Stimulated activated naive CD8-positive, alpha-beta T cell treated with anti-CD3 and anti-CD28 coated beads, Interleukin-15, Interleukin-2, amounts not matched to agents 100 U/mL and 50 U/mL, for 24 hours (primary cell): Measurements from ENCODE around the gene MGAT1.

Source experiments
- ATAC-seq: fragments of 150-1000 bp; cut with Tn5 transposase; one replicate; pipeline ENCODE4 v1.10.0; 2021
- DNase-seq: peaks from one replicate; pipeline ENCODE4 v3.0.0; 2021

The MGAT1 gene

DNA sequence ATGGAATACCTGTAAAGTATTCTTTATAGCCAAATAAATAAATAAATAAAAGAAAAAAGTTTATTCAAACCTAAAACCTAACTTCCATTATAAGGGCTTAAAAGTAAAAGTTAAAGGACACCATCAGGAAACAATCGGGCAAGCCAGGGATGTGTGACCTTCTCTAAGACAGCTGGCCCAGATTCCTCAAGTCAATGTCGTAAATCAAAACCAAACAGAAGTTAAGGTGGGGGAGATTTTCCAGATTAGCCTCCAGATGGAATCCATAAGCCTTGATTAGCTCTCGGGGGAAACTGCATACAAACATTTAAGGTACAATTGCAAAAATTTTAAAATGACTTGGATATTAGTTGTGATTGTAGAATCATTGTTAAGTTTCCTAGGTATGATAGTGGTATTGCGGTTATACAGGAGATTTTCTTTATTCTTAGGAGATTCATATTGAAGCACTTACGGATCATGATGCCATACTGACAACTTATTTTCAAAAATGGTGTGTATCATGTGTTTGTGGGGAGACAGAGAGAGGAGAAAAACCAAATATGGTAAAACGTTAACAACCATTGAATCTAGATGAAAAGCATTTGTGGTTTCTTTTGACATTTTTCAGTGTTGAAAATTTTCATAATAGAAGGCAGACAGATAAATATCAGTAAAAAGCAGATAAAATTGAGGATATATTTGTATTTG lies 21.5 kb upstream of the MGAT1 start:
- DNase-seq (no peak), ATAC-seq (no peak)

DNA sequence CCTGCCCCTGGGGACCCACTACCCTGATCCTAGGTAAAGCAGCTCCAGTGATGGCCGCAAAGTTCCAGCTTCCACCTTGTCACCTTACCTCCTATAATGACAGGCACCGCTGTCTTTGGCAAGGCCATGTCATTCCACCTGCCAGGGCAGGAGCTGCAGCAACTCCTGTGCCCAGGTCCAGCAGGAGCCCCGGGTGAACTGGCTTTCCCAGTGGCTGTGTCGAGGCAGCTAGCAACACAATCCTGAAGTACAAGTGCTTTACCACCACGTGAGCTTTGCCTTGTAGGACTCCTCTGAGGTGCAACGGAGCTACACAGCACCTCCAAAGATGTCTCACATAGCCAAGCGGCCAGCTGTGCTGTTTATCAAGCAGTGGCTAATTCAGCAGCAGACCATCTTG lies 20.7 kb upstream of the MGAT1 start:
- DNase-seq (no peak), ATAC-seq (no peak)

DNA sequence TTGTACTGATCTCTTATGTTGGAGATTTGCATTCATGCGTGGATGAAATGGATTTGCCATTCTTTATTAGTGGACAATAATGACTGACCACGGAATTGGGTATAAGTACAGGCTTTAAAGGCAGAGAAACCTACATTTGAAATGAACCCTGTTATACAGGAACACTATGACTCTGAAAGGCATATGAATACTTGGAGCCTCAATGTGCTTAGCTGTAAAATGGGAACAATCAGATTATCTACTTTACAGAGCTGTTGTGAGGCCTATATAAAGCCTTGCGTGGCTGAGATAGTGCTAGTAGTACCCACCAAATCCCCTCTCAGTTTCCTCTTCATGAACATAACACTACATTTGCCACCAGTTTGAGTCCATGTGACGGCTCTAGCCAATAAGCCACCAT lies 18.9 kb upstream of the MGAT1 start:
- no peak for ATAC-seq
- no peak for DNase-seq

DNA sequence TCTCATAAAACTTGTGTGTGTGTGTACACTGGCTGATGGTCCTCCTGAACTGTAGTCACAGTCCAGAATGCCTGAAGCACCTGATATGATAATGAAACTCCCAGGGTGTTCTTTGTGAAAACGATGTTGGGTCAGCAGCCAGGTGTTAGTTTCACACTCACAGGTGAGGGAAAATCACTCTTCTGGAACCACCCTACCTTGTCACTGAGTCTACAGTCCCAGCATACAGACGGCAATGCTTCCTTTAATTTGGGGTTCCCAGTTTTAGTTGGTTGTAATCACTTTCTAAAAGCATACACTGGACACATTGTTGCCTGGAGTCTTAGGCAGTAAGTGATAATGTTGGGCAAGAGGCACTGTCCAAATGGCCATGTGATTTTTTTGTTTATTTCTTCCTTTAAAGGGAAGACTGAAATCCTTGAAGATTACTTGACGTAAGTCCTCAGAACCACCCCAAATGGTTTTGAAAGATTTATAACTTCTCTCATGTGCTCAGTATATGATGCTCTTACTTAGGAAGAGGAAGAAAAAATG lies 18.2 kb upstream of the MGAT1 start:
- ATAC-seq = no peak

DNA sequence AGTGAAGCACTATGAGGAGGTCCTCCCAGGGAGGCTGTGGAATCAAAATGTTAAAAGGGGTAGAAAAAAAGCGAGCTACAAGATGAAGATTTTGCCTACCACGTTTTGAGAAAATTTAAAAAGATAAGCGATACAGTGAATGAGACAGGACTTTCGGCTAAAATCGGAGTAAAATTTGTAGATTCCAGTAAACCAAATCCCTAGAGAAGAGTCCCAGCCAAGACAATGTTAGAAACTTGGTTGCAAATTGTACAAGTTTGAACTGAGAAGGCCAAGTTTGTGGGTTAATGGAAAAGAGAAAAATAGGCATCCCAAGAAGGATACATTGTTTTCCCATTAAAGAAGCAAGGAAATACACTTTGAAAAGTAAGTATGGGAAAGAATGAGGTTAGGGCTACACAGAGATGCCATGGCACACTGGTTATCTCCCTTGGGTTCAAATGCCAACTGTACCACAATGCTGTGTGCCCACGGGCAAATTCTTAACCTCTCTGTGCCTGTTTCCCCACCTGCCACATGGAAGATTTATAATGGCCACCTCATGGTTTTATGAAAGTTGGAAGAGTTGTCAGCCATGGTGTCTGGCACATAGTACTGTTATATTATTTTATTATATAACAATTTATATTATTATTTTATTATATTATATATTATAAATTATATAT lies 16.2 kb upstream of the MGAT1 start:
- no peak for ATAC-seq
- DNase-seq = no peak

More for the DNA sequence above, 18.2 kb upstream of the MGAT1 start:
- no peak for DNase-seq

DNA sequence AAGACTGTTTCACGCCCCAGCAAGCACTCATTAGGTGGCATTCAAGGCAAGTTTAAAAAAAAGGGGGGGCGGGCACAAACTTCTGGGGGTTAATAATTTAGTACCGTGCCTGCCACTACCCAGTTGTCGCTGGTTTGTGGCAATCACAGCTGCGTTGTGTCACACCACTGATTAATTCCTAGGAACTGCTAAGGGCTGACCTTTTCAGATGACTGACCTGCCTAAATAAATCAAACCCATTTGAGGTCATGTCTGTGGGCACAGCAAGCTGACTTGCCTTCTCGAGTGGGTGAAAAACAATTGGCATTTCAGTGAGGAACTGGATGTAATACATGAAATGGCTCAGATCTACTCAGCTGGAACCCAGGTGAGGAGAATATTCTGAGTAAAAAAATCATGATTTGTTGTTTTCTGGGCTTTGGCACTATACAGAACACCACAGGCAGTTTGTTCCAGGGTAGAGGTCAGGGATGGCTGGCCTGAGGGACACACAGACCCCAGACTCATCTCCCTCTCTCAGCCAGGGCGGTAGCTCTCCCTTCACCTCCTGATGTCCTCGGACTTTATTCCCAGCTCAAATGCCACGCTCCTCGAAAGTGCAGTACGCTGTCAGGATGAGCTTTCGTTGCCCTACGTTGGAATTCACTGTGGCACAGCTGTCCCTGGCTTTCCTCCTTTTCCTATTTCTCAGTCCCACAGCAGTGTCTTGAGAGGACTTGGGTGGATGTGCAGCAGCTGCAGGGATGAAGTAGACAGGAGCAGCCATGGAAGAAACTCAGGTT lies 15.5 kb upstream of the MGAT1 start:
- peak; percentile 76 for ATAC-seq
- DNase-seq = no peak

DNA sequence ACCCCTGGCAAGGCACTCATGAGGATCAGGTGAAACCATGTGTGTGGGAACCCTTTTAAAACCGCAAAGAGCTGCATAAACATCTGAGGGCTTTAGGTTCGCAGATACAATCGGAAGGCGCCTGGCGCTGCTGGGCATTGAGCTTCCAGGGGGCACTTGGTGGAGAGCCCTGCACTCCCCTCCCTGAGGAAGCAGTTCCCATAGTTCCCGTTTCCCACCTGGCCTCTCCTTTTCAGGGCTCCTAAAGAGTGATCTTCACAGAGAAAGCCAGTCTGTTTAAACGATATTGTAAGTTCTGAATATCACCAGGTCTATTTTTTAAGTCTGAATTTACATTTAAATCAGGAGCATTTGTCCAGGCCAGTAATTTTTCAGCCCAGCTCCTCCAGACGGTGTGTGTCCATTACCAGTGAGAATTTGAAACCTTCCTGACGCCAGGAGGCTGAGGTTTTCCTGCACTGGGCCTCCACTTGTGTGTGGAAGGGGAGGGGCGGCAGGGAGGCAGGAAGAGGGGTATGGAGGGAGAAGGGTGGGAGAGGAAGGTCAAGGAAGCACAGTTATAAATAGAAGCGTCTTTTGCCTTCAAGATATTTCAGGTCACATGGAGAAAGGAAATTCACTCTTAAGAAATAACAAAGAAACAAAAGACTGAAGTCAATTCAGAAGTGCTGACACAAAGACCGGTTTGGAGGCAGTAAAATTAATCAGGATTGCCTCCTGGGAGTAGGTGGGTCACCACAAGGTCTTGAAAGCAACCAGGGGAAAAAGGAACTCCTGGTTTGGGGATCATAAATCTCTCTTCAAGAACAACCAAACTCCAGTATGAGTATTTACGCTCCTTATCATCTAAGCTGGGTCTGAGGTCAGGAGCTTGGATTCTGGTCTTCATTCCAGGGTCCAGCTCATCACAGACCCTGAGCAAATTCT lies 14.3 kb upstream of the MGAT1 start:
- ATAC-seq = no peak

DNA sequence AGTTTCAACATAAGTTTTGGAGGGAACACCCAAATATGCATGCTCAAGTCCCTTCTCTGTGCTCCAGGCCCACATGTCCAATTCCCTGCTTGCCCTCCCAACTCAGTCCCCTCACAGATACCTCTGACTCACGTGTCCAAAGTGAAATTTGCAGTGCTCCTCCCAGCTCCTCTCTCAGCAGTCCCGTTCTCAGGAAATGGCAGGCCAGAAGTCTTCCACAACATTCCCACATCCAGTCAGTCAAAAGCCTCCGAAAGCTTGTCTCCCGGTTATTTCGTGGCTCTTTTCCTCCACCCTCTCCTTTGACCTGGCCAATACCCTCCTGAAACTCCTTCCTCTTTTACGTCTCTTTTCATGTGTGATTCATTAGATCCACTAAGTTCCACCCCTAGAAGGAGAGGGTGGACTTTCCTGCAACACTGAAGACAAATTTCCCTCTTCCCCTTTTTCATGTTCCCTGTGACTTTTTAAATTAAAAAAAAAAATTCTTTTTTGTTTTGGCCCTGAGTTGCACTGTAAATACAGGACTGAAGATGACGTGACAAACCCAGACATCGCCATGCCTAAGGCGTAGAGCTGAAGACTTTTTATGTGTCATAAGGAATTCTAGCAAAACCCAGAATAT lies 12.8 kb upstream of the MGAT1 start:
- DNase-seq = peak; percentile 3
- ATAC-seq = no peak

More for the DNA sequence above, 14.3 kb upstream of the MGAT1 start:
- no peak for DNase-seq

DNA sequence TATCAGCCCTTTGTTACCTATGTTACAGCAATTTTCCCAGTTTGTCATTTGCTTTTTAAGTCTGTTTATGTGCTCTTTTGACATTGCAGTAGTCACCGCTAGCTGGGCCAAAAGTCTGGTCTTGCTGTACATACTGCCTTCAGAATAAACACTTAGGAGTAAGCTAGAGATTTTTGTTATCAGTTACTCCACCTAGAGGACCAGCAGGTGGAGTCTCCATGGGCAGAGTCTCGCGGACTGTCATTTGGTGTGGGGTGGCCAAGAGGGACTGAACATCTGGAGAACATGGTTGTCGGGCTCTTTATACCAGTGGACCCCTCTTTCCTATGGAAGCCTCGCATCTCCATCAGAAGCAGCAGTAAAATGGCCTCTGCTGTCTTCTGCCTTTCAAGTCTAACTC lies 10.8 kb upstream of the MGAT1 start:
- no peak for ATAC-seq
- DNase-seq = peak; percentile 7

DNA sequence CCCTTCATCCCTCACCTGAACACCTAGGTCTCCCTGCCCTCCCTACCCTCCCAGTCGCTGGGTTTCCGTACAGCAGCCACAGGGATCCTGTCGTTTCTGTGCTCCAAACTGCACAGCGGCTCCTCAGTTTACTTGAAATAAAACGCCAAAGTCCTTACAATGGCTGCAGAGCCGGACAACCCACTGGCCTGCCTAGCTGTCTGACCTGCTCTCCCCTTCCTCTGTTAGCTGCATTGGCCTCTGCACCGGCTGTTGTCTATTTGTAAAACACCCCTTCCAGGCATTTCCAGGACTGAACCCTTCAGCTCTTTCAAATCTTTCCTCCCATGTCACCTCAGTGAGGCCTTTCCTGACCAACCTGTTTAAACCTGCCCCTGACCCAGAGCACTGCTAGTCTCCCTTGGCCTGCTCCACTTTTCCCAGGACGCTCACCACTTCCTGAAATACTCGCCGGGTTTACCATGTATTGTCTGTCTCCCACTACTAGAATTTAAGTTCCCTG lies 9.1 kb upstream of the MGAT1 start:
- ATAC-seq = no peak
- DNase-seq = no peak

DNA sequence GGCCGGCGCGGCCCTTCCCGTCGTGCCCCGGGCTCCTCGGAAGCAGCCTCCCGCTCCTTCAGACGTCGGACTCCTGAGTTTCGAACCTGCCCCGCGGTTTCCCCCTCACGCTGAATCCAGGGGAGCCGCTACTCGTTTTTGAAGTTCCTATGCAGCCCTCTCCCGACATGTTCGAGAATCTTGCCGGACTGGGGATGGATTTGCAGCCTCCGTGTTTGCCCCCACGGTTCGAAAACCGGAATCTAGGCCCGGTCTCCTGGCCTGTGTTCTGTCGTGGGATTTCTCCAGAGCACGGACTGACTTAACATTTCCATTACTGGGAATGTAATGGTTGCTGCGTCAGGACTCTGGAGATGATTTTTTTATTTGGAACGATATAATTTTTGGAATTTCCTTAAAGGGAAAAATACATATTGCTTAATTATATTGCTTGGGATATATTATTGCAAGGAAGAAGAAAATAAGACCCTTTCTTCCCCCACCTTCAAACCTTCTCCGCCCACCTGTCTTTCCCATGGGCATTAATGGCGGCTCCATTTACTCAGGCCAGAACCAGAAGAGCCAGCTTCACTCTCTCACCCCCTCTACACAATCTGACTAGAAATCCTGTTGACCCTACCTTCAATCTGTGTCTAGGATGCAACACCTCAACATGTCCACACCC lies 8.5 kb upstream of the MGAT1 start:
- ATAC-seq (no peak), DNase-seq (no peak)

DNA sequence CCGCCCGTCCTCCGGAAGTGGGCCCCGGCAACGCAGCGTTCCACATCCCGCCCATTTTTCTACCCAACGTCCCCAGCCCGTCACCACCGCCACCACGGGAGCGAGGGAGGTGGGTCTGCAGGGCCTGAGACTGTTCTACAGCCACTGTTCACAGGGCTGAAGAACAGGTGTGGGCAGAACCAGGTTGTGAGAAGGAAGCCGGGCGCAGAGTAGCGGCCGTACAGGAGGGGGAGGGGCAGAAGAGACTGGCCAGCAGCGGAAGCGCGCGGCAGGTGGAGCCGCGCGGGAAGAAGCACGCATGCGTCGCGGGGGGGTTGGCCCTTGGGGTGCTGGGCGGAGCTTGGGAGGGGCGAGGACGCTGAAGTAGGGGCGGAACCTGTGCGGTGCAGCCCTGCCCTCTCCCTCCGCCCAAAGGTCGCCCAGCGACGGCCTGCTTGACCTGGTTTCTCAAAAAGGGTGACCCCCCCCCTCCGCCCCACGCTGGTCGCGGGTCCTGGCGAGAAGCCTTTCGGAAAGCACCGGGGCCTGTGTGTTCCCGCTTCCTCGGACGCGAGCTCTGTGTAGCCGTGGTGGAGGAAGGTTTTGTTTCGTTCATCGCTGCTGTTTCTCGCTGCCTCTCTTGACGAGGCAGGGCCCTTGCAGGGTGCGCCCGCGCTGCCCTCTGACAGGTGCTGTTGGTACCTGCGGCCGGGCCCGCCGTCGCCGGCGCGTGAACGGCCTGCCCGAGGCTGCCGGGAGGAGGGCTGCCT lies 7.8 kb upstream of the MGAT1 start:
- DNase-seq (peak; percentile 98), ATAC-seq (peak; percentile 84)

DNA sequence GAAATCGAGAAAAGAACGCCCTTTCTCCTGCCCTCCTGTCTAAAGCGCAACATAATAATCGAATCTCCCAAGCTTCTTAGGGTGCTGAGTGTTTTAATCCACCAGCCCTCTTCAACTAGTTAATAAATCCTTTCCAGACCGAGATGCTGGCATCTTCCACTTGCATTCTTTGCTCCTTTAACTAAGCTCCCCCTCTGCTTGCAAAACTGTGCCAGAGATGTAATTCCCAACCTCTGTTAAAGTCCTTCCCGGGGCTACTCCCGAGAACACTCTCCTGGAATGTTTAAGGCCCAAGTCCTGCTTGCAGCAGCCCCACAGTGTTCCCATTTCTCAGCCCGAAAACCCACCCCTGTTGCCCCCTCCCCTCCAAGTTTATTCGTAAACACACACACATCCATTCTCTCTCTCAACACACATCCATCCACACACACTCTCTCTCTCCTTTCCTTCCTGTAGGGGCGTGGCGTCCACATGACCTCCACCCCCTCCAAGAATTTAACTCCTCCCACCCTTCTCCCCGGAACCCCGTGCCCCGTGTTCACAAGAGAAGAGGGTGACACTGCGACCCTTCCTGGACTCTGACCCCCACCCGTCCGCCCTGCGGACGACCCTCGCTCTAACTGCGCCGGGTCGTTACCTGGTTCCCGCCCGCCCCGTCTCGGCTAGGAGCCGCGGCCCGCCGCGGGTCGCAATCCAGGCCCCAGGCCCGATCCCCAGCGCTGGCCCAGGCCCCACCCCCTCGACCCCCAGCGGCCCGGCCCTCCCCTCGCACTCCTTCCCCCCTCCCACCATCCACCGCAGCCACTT lies 7.0 kb upstream of the MGAT1 start:
- DNase-seq (peak; percentile 80), ATAC-seq (peak; percentile 78)

DNA sequence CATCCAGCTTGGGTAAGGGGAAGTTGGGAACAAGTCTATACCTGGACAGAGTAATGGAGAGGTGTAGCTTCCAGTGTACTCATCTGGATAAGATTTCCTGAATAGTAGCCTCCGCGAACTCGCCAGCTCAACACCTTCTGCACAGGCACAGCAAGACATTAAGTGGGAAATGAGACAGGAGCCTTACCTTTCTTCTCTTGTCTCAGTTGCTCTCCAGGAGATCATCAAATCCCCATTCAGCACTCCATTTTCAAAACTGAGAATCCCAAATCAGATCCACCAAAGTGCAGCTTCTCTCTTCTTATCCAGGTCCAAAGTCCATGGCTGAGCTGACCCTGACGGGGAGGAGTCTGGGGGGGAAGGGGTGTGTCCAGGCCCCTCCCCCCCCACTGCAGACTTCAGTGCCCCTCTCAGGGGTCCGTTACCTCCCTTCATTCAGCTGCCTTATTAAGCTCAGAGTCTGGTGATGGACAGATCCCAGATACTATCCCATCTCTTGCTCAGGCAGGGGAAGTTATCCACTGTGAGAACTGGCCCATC lies 5.9 kb upstream of the MGAT1 start:
- DNase-seq (peak; percentile 8), ATAC-seq (no peak)

DNA sequence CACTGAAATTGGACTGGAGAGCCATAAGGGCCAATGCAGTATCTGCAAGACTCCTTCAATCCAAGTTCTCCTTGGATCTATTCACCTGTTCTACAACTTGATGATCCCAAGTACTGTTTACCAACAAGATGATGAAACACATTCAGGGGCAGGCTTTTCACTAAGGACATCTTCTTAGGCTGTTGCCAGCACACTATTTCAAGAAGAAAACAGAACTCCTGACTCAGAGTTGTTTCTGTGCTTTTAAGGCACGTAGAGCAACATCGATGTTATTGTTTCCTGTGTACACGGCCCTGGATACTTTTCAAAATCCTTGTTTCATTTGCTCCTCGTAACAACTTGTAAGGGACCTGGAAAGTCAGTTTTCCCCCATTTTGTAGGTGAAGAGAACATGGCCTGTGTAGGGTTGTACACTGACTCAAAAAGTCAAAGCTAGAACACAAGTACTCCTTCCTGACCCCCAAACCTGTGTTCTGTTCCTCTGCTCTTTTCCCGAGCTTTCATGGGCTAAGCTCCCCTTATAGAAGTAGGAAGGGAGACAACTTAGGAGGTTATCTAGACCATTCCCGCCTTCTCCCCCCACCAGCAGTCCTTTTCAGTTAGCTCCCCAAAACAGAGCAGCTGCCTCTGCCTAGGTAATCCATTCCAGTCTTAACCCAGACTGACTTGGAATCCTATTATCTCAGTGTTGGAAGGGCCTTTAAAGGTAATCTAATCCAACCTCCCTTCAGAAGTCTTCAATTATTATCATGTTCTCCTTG lies 5.2 kb upstream of the MGAT1 start:
- DNase-seq = no peak
- no peak for ATAC-seq

DNA sequence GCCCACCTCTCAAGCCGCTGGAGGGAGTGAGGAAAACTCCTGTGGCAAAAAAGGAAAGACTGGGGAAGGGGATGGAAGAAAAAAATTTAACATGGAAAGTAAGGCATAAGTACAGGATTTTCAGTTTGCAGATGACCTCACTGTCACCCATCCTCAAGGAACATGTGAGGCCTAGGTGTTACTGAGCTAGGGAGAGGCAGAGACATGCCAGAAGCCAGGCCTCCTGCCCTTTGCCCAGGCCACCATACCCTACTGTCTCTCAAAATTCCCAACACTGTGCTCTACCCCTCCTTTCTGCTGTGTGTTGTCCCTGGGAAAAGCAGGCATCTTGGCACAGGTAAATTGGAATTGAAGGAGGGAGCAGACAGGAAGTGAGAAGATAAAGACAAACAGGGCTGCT lies 4.4 kb upstream of the MGAT1 start:
- no peak for DNase-seq
- ATAC-seq = no peak

DNA sequence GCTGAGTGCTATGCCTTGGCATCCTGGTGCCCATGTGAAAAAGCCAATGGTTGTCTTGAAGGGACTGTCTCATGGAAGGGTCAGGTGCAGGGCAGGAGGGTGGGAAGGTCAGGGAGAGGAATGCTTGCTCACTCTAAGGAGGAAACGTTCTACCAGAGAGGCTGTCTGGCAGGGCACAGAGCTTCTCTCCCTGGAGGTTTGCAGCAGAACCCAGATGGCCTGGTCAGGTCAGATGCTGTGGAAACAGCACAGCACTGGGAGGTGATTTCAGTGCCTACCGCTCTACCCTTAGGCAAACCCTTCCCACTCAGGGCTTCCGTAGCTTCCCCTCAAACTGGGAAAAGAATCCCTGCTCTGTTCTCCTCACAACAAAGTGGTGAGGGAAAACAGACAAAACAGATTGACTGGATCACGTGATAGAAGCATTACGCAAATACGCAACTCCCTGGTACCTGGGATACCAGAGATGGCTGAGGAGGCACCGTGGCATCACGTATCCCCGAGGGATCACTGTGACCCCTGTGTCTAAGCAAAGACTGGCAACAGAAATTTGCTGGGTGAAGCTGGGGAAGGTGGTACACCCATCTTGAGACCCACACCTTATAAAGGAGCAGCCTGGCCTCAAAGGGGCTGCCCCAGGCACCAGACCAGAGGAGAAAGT lies 3.9 kb upstream of the MGAT1 start:
- ATAC-seq (no peak), DNase-seq (no peak)
